Measurements from ENCODE around the gene MID1.
"Not testable (repeated sequence)": the region's sequence is repeated elsewhere in the genome, so short reads cannot be mapped to it uniquely, and the experiment has no call there.

MID1 gene

GRCh38 chrX:10617999-10618351 lies 2.4 kb downstream of the MID1 start:
- DNase-seq (ENCODE audit: low read depth in 2 of 2) = no peak

- DNase-seq (ENCODE audit: low read depth in 2 of 2) = no peak
These were observed 3.0 kb downstream of the MID1 start for GRCh38 chrX:10617186-10617998.

DNA sequence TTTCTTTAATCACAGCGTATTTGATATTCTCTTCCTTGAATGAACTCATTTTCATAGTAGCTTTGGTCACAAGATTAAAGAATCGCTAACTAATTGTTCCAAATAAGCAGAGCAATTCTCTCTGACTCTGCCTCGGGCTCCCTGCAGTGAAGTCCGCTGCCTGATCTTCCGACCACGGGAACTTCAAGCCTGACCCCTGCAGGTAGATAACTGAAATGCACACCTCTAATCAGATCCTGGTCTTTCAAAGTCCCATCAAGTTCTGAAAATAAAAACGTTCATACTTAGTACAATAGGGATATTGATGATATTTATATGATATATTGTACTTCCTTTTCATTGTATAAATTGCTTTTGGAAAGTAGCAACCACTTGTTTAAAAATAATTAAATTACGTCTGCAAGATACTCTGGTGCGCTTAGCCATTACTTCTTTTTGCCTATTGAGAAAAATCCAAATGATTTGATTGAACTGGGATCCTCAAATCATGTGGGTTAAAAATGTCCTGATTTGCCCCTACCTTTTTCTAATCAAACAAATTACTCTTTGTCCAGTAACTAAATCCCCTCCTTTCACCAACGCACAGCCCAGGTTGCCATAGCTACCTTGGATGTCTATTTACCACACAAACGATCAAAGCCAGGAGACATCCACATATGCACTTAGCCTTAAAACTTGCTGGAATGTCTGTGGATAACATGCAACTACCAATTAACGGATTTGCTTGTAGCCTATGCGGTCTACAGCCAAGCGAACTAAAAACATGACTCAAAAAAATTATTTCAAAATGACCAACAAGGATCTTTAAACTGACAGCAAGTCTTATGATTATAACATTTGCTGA lies 4.2 kb downstream of the MID1 start:
- DNase-seq (ENCODE audit: low read depth in 2 of 2) = no peak

- DNase-seq (ENCODE audit: low read depth in 2 of 2) = no peak
These were observed 8.2 kb downstream of the MID1 start for GRCh38 chrX:10612215-10612614.

DNA sequence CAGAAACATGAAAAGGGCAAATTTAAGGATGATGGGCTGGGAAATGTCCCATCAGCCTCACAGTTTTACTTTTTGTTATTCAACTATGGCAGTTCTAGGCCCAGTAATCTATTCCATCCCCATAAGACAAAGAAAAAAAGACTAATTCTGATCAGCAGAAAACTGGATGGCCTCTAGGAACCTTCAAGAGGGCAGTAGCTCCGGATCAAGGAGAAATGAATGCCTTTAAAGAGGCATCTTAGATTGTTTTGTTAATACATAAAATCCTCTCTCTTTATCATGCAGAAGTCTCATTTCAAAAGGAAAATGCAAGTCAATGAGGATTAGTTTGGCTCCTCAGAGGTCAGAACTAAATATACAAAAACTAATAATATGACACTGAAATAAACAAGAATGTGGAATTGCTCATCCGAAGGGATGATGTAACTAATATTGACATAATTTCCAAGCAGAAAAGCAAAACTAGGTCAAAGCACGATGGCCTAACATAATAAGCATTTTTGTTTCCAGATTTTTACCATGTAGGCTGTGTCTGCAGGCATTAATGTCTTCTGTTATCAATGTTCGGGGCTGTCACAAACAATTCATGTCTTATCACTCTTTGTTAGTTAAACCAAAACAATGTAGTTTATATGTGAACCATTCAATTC lies 8.8 kb downstream of the MID1 start:
- no peak for DNase-seq (ENCODE audit: low read depth in 2 of 2)

DNA sequence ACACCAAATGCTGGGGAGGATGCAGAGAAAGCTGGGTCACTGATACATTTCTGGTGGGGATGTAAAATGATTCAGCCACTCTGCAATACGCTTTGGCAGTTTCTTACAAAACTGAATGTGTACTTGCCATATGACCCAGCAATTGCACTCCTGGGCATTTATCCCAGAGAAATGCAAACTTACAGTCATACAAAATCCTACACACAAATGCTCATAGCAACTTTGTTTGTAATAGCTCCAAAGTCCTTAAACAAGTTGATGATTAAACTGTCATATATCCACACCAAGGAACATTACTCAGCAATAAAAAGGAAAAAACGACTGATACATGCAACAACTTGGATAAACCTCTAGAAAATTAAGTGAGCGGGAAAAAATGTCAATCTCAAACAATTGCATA lies 12.3 kb downstream of the MID1 start:
- DNase-seq (ENCODE audit: low read depth in 2 of 2) = no peak

- DNase-seq (ENCODE audit: low read depth in 2 of 2) = no peak
These were observed 13.2 kb downstream of the MID1 start for GRCh38 chrX:10607233-10607632.

- no peak for DNase-seq (ENCODE audit: low read depth in 2 of 2)
These were observed 16.8 kb downstream of the MID1 start for GRCh38 chrX:10603612-10604011.

- DNase-seq (ENCODE audit: low read depth in 2 of 2) = no peak
These were observed 17.7 kb downstream of the MID1 start for GRCh38 chrX:10602646-10603045.

- DNase-seq (ENCODE audit: low read depth in 2 of 2) = no peak
These were observed 19.9 kb downstream of the MID1 start for GRCh38 chrX:10600479-10600878.

GRCh38 chrX:10598540-10598939 lies 21.8 kb downstream of the MID1 start:
- no peak for DNase-seq (ENCODE audit: low read depth in 2 of 2)

DNA sequence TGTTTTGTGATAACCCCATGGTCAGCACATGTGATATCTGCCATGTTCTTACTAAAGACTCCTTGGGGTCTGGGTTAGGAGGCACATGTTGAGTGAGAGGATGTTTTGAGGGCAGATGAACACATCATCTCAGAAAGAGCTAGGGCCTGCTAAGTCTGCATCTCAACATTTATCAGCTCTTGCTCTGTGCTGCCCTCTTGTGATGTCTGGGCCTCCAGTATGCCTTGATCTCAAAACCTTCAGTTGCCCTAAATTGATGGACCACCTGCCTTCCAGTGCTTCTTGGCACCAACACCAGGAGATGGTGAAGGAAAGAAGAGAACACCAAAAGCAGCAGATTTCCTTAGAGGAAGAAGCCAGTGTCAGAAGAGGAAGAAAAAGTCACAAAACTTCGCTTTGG lies 22.5 kb downstream of the MID1 start:
- DNase-seq (ENCODE audit: low read depth in 2 of 2) = no peak

DNA sequence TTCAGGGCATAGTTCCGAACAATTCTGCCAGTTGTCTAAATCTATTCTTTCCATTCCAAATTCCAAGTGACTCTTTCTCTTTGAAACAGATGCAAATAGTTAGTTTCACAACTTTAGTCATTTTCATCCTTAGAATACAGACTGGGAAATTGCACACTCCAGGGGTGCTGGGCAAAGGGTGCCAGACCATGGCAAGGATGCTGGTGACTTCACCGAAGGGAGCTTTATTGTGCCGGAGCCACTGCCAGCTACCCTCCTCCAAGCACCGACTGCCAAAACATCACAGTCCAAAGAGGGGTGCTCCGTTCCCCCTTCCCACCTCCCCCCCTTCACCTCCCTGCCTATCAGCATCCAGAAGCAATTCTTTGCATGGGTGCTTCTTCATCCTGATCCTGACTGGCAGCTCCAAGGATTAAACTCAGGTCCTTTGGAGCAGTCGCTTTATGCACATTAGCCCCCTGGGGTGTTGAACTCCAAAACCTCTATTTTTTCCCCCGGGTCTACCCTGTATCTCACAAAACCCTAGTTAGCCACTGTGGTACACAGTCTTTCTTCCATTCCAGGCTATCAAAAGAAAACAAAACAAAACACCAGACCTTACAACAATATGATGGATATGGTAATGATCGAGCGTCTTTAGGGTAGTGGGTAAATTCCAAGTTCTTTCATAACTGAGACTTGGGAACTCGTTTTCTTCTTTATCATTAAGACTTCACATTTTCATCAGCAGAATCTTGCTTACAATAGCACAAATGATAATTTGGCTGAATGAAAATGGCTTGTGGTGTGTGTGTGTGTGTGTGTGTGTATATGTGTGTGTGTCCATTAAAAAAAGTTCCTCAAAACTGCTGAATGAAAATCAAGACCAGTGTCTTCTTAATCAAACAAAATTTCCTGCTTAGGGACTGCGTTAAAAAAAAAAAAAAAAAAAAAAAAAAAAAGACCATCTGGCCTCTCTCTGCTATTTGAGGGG lies 28.7 kb downstream of the MID1 start:
- DNase-seq (ENCODE audit: low read depth in 2 of 2) = no peak

DNA sequence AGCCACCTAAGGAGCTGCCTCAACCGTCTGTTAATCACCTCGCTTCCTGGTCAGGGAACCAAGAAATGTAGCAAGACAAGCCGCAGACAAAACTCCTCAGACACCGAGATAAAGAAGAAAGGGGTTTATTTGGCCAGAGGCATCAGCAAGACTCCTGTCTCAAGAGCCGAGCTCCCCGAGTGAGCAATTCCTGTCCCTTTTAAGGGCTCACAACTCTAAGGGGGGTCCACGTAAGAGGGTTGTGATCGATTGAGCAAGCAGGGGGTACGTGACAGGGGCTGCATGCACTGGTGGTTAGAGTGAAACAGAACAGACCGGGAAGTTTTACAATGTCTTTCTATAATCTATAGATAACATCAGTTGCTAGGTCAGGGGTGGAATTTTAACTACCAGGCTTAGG lies 30.6 kb downstream of the MID1 start:
- not testable (repeated sequence) for DNase-seq (ENCODE audit: low read depth in 2 of 2)

- no peak for DNase-seq (ENCODE audit: low read depth in 2 of 2)
These were observed 31.3 kb downstream of the MID1 start for GRCh38 chrX:10589098-10589497.

GRCh38 chrX:10584882-10585281 lies 35.5 kb downstream of the MID1 start:
- not testable (repeated sequence) for DNase-seq (ENCODE audit: low read depth in 2 of 2)

GRCh38 chrX:10582945-10583344 lies 37.4 kb downstream of the MID1 start:
- DNase-seq (ENCODE audit: low read depth in 2 of 2) = no peak

- DNase-seq (ENCODE audit: low read depth in 2 of 2) = no peak
These were observed 38.1 kb downstream of the MID1 start for GRCh38 chrX:10582215-10582733.

DNA sequence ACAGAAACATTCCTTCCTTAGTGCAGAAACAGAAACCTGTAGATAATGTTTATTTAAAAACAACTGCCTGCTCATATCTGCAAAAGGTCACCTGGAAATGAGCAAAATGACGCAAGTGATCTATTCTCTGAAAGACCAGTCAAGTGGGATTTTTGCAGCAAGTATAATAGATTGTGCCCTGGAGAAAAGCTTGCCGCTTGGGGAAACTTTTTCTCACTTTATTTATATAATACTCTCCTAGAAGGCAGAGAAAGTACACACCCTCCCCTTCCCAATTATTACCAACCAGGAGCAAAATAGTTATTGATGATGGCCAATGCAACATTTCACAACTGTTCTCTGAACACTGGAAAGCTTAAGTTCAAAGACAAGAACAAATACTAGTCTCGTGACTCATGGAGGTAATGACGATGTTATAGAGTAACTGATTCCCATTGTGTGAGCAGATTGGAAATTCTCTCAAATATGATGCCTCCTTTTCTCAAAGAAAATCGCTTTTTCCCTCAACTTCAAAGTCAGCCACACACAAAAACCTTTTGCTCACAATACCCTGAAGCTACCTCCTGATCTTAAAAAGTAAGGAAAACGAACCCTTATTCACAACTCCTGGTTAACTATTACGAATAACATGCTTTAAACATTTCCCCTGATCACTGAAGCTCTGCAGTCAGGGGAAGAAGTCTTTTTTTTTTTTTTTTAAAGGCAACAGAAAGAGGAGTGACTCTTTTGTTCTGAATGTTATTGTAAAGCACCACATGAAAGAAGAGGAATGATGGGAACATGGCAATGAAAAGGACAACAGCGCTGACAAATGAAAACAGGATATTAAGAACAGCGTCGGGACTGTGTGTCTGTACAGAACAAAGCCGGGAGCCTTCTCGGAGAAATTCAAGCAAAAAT lies 41.0 kb downstream of the MID1 start:
- no peak for DNase-seq (ENCODE audit: low read depth in 2 of 2)

DNA sequence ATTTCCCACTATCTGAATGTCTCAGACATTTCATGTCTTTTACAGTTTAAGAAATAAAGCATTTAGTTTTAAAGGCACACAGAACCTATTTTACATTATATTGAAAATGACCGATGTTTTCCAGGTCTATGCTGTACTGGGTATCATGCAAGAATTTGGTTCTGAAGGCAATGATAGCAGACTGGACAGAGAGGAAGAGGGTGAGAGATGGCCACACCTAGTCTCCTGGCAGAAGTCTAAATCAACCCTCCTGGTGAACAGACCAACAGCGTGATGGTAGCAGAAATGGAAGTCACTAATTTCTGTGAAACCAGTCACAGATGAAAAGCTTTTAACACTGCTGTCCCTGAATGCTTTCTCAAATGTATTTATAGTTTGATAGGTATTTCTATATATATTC lies 41.9 kb downstream of the MID1 start:
- no peak for DNase-seq (ENCODE audit: low read depth in 2 of 2)
